ENCODE data around the gene ANLN.

- no peak for TF ChIP-seq CTCF (IDR thresholded peaks at IDR 0.05 in 8 of 11, conservative IDR thresholded peaks at IDR 0.05 in 3 of 11)
- TF ChIP-seq POLR2AphosphoS5 (IDR thresholded peaks at IDR 0.05) = no peak
Observed at GRCh38 chr7:36344622-36345021, 45.0 kb upstream of the ANLN start.
